ENCODE measurements around the gene EIF1B. TPM values are rescaled to one million over a fixed set of nuclear protein-coding genes. Genes with fewer than 3 reads are reported as not detected.
"Not testable (repeated sequence)": the region's sequence is repeated elsewhere in the genome, so short reads cannot be mapped to it uniquely, and the experiment has no call there.

Gene EIF1B
- polyA plus RNA-seq (2012; ENCODE audit: low read depth, missing spikeins) = 63.4 TPM

DNA sequence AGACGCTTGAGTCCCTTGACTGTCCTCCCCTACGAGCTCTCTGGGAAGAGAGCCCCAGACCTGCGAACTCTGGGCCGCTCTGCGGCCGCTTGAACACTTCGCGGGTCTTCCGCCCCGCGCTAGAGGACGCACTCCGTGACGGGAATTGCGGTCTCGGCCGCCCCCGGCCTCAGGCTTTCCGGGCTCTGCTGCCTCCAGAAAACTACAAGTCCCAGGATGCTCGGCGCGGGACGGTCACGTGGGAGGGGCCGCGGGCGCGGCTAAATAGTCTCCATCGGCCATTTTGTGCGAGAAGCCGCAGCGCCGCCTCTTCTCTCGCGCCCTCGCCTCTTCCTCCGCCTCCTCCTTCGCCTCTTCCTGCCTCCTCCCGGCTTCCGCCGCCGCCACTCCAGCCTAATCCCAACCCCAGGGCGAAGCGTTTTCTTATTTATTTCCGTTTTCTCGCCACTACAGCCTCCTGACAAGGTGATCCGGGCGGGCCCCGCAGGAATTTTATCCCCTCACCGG is at the start of gene EIF1B:
Gene EIF1B (plus strand): TSS at position 290 of the 507 bp plus-strand sequence. CDS start 235 bp downstream, outside the sequence.
- TF ChIP-seq POLR2AphosphoS5 (IDR thresholded peaks at IDR 0.05; ENCODE audit: low read depth, low read length) = peak; percentile 83
- TF ChIP-seq TAF1 (IDR thresholded peaks at IDR 0.05; ENCODE audit: low read depth, low read length) = peak; percentile 44; the same call in 1 of the 2 replicates
- TF ChIP-seq POU2F2 (IDR thresholded peaks at IDR 0.05; ENCODE audit: low read depth, low read length) = peak; percentile 41; the same call in 1 of the 2 replicates
- TF ChIP-seq SPI1 (IDR thresholded peaks at IDR 0.05; ENCODE audit: low read depth, low read length) = no peak
- TF ChIP-seq PAX5 (IDR thresholded peaks at IDR 0.05; ENCODE audit: insufficient read depth, low read length, severe bottlenecking) = peak; percentile 26
- peak; percentile 87 for TF ChIP-seq POLR2A (IDR thresholded peaks at IDR 0.05; ENCODE audit: low read depth, low read length)
- DNase-seq (ENCODE audit: insufficient read length, low spot score) (peak; percentile 82), FAIRE-seq (peak; percentile 96)

DNA sequence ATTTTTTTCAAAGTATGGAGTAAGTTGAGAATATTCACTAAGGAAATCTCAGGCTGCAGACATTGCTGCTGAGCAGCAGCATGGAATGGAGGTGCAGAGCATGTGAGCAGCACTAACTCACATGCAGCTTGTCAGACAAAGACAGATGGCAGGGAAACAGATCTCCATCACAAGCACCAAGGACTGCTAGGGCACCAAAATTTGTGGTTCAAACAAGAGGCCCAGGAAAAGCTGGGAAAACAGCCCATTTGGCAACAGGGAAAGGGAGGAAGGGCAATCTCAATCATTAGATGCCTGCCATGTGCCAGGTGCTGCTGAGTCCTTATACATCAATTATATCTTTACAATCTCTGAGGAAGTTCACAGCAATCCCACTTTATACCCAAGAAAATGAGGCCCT is 47.2 kb upstream of the EIF1B start:
- TF ChIP-seq TAF1 (IDR thresholded peaks at IDR 0.05; ENCODE audit: low read depth, low read length) (no peak), SPI1 (IDR thresholded peaks at IDR 0.05; ENCODE audit: low read depth, low read length) (no peak), PAX5 (IDR thresholded peaks at IDR 0.05; ENCODE audit: insufficient read depth, low read length, severe bottlenecking) (no peak), POLR2AphosphoS5 (IDR thresholded peaks at IDR 0.05; ENCODE audit: low read depth, low read length) (no peak), POU2F2 (IDR thresholded peaks at IDR 0.05; ENCODE audit: low read depth, low read length) (no peak), POLR2A (IDR thresholded peaks at IDR 0.05; ENCODE audit: low read depth, low read length) (no peak)
- no peak for FAIRE-seq
- no peak for DNase-seq (ENCODE audit: insufficient read length, low spot score)

DNA sequence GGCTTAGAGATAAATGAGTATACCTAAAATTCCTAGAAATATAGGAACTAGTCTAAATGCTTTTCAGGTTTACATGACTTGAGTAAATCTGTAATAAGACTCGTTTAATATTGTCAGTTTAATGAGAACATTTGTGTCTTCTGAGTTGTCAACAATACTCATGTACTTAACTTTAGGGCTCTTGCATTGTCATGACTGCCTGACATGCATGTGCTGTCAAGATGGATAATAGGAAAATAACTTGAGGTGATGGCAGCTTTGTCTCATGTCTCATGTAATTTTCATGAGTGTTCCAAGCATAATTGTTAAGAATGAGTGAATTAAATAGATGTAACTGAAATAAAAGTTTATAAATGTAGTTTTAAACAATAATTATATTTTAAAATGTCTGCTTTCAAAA is 45.1 kb upstream of the EIF1B start:
- no peak for FAIRE-seq
- DNase-seq (ENCODE audit: insufficient read length, low spot score) = no peak
- TF ChIP-seq TAF1 (IDR thresholded peaks at IDR 0.05; ENCODE audit: low read depth, low read length) = no peak
- TF ChIP-seq POLR2AphosphoS5 (IDR thresholded peaks at IDR 0.05; ENCODE audit: low read depth, low read length) = no peak
- TF ChIP-seq SPI1 (IDR thresholded peaks at IDR 0.05; ENCODE audit: low read depth, low read length) = no peak

DNA sequence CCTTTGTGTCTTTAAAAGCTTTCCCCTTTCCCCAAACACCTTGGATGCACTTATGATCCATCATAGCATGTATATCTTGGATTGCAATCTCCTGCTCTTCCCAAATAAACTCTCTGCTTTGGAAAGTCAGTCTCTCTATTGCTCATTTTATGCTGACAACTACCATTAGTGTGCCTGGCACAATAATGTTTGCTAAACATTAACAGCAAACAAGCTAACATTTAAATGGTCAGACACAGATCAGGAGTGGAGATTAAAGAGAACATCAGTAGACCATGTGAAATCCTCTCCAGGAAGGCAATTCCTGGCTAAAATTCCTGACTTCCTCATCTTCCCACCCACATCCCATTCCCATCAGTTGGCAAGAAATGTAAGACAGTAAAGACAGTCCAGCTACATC is 44.3 kb upstream of the EIF1B start:
- no peak for FAIRE-seq

DNA sequence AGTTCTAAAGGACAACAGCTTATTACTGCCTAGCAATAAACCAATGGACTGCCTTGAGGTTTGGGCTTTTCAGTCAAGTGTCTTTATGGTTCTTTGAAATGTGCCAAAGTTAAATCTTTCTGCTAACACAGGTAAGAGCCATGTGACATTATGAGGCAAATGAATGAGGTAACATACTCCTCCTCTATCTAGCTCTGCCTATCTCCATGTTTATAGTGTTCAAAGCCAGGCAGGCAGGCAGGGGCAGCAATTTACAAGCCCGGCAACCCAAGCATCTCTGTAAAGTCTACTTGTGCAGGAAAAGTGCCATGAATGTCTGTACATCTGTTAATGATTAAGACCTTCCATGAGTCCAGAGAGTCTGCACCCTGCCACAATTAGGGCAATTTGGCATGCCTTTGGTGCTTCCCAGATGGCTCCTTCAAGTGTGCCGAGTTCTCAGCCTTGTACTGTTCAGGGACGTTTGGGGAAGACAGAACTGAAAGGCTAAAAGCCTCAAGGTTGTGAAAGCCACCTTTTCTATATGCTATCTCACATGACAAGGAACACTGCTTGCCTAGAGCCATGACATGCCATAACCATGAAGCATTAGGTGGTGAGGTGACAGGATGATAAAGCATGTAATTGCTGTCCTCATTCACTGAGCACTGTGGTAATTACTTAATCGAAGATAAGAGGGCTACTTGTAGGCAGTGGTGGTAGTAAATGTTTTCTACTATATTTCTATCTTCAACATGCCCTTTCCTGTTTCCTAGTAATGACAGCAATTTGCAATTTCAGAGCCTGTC is 41.4 kb upstream of the EIF1B start:
- no peak for DNase-seq (ENCODE audit: insufficient read length, low spot score)
- no peak for FAIRE-seq
- TF ChIP-seq POLR2A (IDR thresholded peaks at IDR 0.05; ENCODE audit: low read depth, low read length) (no peak), PAX5 (IDR thresholded peaks at IDR 0.05; ENCODE audit: insufficient read depth, low read length, severe bottlenecking) (no peak), POU2F2 (IDR thresholded peaks at IDR 0.05; ENCODE audit: low read depth, low read length) (no peak), TAF1 (IDR thresholded peaks at IDR 0.05; ENCODE audit: low read depth, low read length) (no peak), POLR2AphosphoS5 (IDR thresholded peaks at IDR 0.05; ENCODE audit: low read depth, low read length) (no peak), SPI1 (IDR thresholded peaks at IDR 0.05; ENCODE audit: low read depth, low read length) (no peak)

More for the DNA sequence above, 44.3 kb upstream of the EIF1B start:
- DNase-seq (ENCODE audit: insufficient read length, low spot score) = no peak
- TF ChIP-seq POLR2AphosphoS5 (IDR thresholded peaks at IDR 0.05; ENCODE audit: low read depth, low read length) = no peak
- TF ChIP-seq POLR2A (IDR thresholded peaks at IDR 0.05; ENCODE audit: low read depth, low read length) = no peak
- TF ChIP-seq TAF1 (IDR thresholded peaks at IDR 0.05; ENCODE audit: low read depth, low read length) = no peak
- no peak for TF ChIP-seq POU2F2 (IDR thresholded peaks at IDR 0.05; ENCODE audit: low read depth, low read length)
- TF ChIP-seq PAX5 (IDR thresholded peaks at IDR 0.05; ENCODE audit: insufficient read depth, low read length, severe bottlenecking) = no peak
- TF ChIP-seq SPI1 (IDR thresholded peaks at IDR 0.05; ENCODE audit: low read depth, low read length) = no peak

DNA sequence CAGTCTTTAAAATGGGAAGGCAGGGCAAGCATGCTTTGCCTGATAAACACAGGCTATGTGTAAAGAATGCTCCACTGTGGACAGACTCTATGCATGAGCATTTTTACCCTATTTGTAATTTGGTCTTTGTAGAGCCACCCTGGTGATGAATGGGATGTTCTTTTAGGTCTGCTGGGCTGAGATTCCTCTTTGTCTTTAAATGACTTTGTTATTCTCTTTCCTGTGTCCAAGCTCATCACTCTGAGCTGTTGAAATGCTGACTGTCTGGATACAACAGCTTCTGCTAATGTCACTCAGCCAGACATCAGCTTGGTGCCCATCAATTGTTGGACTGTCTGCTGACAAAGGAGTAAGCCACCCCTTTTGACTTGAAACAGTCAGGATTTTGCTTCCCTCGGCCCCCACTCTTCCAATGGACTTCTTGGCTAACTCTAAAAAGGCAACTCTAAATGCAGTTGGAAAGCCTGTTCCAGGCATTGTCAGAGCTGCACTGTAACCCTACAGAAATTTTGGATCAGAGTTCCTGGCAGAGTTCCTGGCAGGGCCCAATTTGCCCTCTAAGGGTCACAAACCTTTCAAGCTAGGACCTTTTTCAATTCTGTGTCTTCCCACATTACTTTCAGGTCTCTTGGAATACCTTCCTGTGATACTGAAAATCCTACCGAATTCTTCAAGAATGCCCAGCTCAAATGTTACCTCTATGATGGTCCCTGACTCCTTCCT is 40.5 kb upstream of the EIF1B start:
- no peak for FAIRE-seq
- no peak for DNase-seq (ENCODE audit: insufficient read length, low spot score)
- TF ChIP-seq POLR2AphosphoS5 (IDR thresholded peaks at IDR 0.05; ENCODE audit: low read depth, low read length) (no peak), SPI1 (IDR thresholded peaks at IDR 0.05; ENCODE audit: low read depth, low read length) (no peak), TAF1 (IDR thresholded peaks at IDR 0.05; ENCODE audit: low read depth, low read length) (no peak), POLR2A (IDR thresholded peaks at IDR 0.05; ENCODE audit: low read depth, low read length) (no peak), POU2F2 (IDR thresholded peaks at IDR 0.05; ENCODE audit: low read depth, low read length) (no peak)

DNA sequence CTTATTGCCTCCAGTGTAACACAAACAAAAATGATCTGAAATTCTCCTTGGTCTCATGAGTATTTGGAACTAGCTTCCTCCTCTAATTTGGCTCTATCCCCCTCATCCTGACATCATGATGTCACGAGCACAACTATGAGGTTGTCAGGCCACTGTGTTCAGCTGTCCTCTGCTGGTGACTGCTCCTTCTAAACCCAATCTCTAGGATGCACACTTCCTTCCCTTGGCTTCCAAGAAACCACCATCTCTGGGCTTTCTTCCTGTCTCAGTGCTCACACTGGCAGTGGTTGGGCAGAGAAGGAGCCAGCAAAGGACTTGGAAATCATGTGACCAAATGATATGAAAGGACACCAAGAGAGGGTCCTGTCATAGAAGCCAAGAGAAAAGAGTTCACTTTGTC is 30.7 kb upstream of the EIF1B start:
- DNase-seq (ENCODE audit: insufficient read length, low spot score) (no peak), FAIRE-seq (no peak)
- TF ChIP-seq POLR2AphosphoS5 (IDR thresholded peaks at IDR 0.05; ENCODE audit: low read depth, low read length) (no peak), TAF1 (IDR thresholded peaks at IDR 0.05; ENCODE audit: low read depth, low read length) (no peak), POLR2A (IDR thresholded peaks at IDR 0.05; ENCODE audit: low read depth, low read length) (no peak), SPI1 (IDR thresholded peaks at IDR 0.05; ENCODE audit: low read depth, low read length) (no peak), POU2F2 (IDR thresholded peaks at IDR 0.05; ENCODE audit: low read depth, low read length) (no peak), PAX5 (IDR thresholded peaks at IDR 0.05; ENCODE audit: insufficient read depth, low read length, severe bottlenecking) (no peak)

DNA sequence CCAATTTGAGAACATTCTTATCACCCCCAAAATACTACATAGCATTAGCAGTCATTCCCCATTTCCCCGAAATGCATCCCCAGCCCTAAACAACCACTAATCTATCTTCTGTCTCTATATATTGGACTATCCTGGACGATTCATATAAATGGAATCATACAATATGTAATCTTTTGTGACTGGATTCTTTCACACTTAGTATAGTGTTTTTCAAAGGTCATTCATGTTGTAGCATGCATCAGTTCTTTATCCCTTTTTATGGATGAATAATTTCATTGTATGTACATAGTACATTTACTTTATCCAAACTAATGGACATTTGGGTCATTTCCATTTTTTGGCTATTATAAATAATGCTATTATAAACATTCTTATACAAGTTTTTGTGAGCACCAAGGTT is 27.5 kb upstream of the EIF1B start:
- no peak for DNase-seq (ENCODE audit: insufficient read length, low spot score)
- TF ChIP-seq PAX5 (IDR thresholded peaks at IDR 0.05; ENCODE audit: insufficient read depth, low read length, severe bottlenecking) = no peak
- TF ChIP-seq POLR2A (IDR thresholded peaks at IDR 0.05; ENCODE audit: low read depth, low read length) = no peak
- TF ChIP-seq SPI1 (IDR thresholded peaks at IDR 0.05; ENCODE audit: low read depth, low read length) = no peak
- no peak for TF ChIP-seq TAF1 (IDR thresholded peaks at IDR 0.05; ENCODE audit: low read depth, low read length)
- TF ChIP-seq POU2F2 (IDR thresholded peaks at IDR 0.05; ENCODE audit: low read depth, low read length) = no peak
- TF ChIP-seq POLR2AphosphoS5 (IDR thresholded peaks at IDR 0.05; ENCODE audit: low read depth, low read length) = no peak
- no peak for FAIRE-seq

DNA sequence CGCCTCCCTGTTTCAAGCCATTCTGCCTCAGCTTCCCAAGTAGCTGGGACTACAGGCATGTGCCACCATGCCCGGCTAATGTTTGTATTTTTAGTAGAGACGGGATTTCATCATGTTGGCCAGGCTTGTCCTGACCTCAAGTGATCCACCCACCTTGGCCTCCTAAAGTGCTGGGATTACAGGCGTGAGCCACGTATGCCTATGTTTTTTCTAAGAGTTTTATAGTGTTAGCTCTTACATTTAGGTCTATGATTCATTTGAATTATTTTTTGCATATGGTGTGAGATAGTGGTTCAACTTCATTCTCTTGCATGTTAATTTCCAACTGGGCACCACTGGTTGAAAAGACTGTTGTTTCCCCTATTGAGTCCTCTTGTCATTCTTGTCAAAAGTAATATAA is 26.4 kb upstream of the EIF1B start:
- not testable (repeated sequence) for DNase-seq (ENCODE audit: insufficient read length, low spot score); FAIRE-seq

Measured in GM12891 (cell line).